C4-2B (cell line): ENCODE results near the gene COL4A1.

Experiments
- ZFX ChIP-seq: fragments of 450-650 bp; IDR thresholded peaks from 2 replicates; pipeline ENCODE4 v1.6.1; 2017
- TF ChIP-seq, protein P1 (sequence below): fragments of 450-650 bp; conservative IDR thresholded peaks from 2 replicates; pipeline ENCODE4 v1.5.1; 2017; ENCODE audit warnings: mild to moderate bottlenecking

GRCh38 chr13:110118106-110118505, 188.9 kb downstream of the COL4A1 start:
- TF ChIP-seq, protein P1, sequence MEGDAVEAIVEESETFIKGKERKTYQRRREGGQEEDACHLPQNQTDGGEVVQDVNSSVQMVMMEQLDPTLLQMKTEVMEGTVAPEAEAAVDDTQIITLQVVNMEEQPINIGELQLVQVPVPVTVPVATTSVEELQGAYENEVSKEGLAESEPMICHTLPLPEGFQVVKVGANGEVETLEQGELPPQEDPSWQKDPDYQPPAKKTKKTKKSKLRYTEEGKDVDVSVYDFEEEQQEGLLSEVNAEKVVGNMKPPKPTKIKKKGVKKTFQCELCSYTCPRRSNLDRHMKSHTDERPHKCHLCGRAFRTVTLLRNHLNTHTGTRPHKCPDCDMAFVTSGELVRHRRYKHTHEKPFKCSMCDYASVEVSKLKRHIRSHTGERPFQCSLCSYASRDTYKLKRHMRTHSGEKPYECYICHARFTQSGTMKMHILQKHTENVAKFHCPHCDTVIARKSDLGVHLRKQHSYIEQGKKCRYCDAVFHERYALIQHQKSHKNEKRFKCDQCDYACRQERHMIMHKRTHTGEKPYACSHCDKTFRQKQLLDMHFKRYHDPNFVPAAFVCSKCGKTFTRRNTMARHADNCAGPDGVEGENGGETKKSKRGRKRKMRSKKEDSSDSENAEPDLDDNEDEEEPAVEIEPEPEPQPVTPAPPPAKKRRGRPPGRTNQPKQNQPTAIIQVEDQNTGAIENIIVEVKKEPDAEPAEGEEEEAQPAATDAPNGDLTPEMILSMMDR = no peak
- TF ChIP-seq ZFX = no peak
